Right ventricle myocardium inferior (tissue), 1 donor: ENCODE measurements around the gene SPATA22. TPM values are rescaled to one million over a fixed set of nuclear protein-coding genes. Genes with fewer than 3 reads are reported as not detected.
"Not testable (repeated sequence)": the region's sequence is repeated elsewhere in the genome, so short reads cannot be mapped to it uniquely, and the experiment has no call there.

Experiments used
- ATAC-seq: fragments of 200-7000 bp; cut with Tn5 transposase; one replicate; pipeline ENCODE4 v1.9.1; 2020; ENCODE audit warnings: mild to moderate bottlenecking, moderate library complexity
- DNase-seq: peaks from one replicate; pipeline ENCODE4 v3.0.0; 2021; ENCODE audit errors: missing footprints
- intact Hi-C: fragments of 100-400 bp; cut with DNase I; formaldehyde crosslinking; loops from one replicate; pipeline ENCODE4 v1.11.0; 2022
- total RNA-seq: library from RNA; stranded (reverse); fragmentation: NEBNext Ultra II Directional; extraction: Animal tissue kit (Norgen Biotek cat#: 25700); gene quantifications from one replicate; pipeline ENCODE4 v1.2.1, GENCODE V29; 2021
- donor health status: DM: no; HTN: yes; CAD: no; lungs with severe emphysema.

The SPATA22 gene
- total RNA-seq, 1 donor from 2014 or later: 0.84 TPM

- ATAC-seq, intact Hi-C loops, DNase-seq: not testable (repeated sequence)
Measured at GRCh38 chr17:3397801-3398200, 73.8 kb downstream of the SPATA22 start.

Other genes starting within 250 kb of the SPATA22 start
- gene OR3A1, start 173.5 kb downstream of the SPATA22 start, total RNA-seq: not detected
- 0.22 TPM for gene OR3A2, start 85.5 kb downstream of the SPATA22 start, total RNA-seq
- gene OR1E1, start 73.4 kb downstream of the SPATA22 start, total RNA-seq: not detected
- not detected for gene OR3A3, start 60.4 kb downstream of the SPATA22 start, total RNA-seq
- not detected for gene OR1E2, start 38.0 kb downstream of the SPATA22 start, total RNA-seq
- gene ASPA, start 4.2 kb upstream of the SPATA22 start, total RNA-seq: 3.8 TPM
- gene TRPV3, start 86.0 kb upstream of the SPATA22 start, total RNA-seq: 0.84 TPM
- 4.1 TPM for gene TRPV1, start 137.6 kb upstream of the SPATA22 start, total RNA-seq
- 4.4 TPM for gene SHPK, start 164.4 kb upstream of the SPATA22 start, total RNA-seq
- 6.6 TPM for gene CTNS, start 164.9 kb upstream of the SPATA22 start, total RNA-seq
- 157 TPM for gene TAX1BP3, start 196.8 kb upstream of the SPATA22 start, total RNA-seq
- 65.5 TPM for gene EMC6, start 197.0 kb upstream of the SPATA22 start, total RNA-seq
- 19.4 TPM for gene P2RX5, start 224.3 kb upstream of the SPATA22 start, total RNA-seq